ENCODE measurements around the gene LILRB2.
"Not testable (repeated sequence)": the region's sequence is repeated elsewhere in the genome, so short reads cannot be mapped to it uniquely, and the experiment has no call there.

GRCh38 chr19:54240372-54241336, 40.3 kb downstream of the LILRB2 start:
- not testable (repeated sequence) for TF ChIP-seq CTCF, POLR2A (IDR thresholded peaks at IDR 0.05)
